Liver (tissue), 9 donors: ENCODE data around the gene OR10A5. TPM values are rescaled to one million over a fixed set of nuclear protein-coding genes. Genes with fewer than 3 reads are reported as not detected.

Experiments
- DNase-seq: peaks from one replicate; pipeline ENCODE4 v3.0.0-alpha.2; 2017; ENCODE audit warnings: low spot score
- H3K27ac ChIP-seq, 2 donors: one replicate each; pipeline ENCODE4 v1.7.0; 2013; ENCODE audit warnings: inconsistent platforms in 2 of 2, low read length in 2 of 2, control low read depth in 1 of 2, low read depth in 1 of 2, mild to moderate bottlenecking in 1 of 2
- H3K27me3 ChIP-seq, 4 donors: one replicate each; pipeline versions ENCODE4 v1.6.1 to v1.7.0; 2013; ENCODE audit warnings: low read length in 3 of 4, inconsistent platforms in 1 of 4, mild to moderate bottlenecking in 1 of 4, moderate library complexity in 1 of 4; ENCODE audit not compliant: control insufficient read depth in 4 of 4, insufficient read depth in 4 of 4
- H3K36me3 ChIP-seq, 4 donors: one replicate each; pipeline versions ENCODE4 v1.6.1 to v1.7.0; 2013; ENCODE audit warnings: low read length in 3 of 4, mild to moderate bottlenecking in 3 of 4, low read depth in 1 of 4, moderate library complexity in 1 of 4; ENCODE audit not compliant: control insufficient read depth in 4 of 4, insufficient read depth in 3 of 4
- H3K4me1 ChIP-seq, 4 donors: one replicate each; pipeline versions ENCODE4 v1.6.1 to v1.7.0; 2013; ENCODE audit warnings: low read length in 3 of 4, mild to moderate bottlenecking in 3 of 4, moderate library complexity in 1 of 4; ENCODE audit not compliant: control insufficient read depth in 4 of 4, insufficient read depth in 4 of 4
- H3K4me3 ChIP-seq, 3 donors: one replicate each; pipeline versions ENCODE4 v1.6.1 to v1.7.0; 2013; ENCODE audit warnings: low read length in 3 of 3, control low read depth in 1 of 3, low read depth in 1 of 3, mild to moderate bottlenecking in 1 of 3
- H3K9ac ChIP-seq, 2 donors: one replicate each; pipeline ENCODE4 v1.7.0; 2013; ENCODE audit warnings: low read length in 2 of 2, mild to moderate bottlenecking in 2 of 2, moderate library complexity in 2 of 2, control low read depth in 1 of 2, low read depth in 1 of 2
- H3K9me3 ChIP-seq, 4 donors: one replicate each; pipeline versions ENCODE4 v1.6.1 to v1.7.0; 2013; ENCODE audit warnings: low read length in 3 of 4; ENCODE audit not compliant: control insufficient read depth in 4 of 4
- CTCF ChIP-seq: fragments of 150-350 bp; IDR thresholded peaks from 2 replicates; pipeline ENCODE4 v1.5.1; 2017; ENCODE audit warnings: improper control_type of control experiment, low read depth, low read length; ENCODE audit not compliant: missing input control
- EGR1 ChIP-seq, 2 donors: IDR thresholded peaks; 2 replicates each; pipeline ENCODE4 v1.6.1; 2016 to 2018; ENCODE audit warnings: antibody characterized with exemption in 2 of 2, low read depth in 2 of 2
- FOXA1 ChIP-seq: IDR thresholded peaks from 2 replicates; pipeline ENCODE4 v1.6.1; 2016; ENCODE audit warnings: antibody characterized with exemption
- HNF4G ChIP-seq: IDR thresholded peaks from 2 replicates; pipeline ENCODE4 v1.6.1; 2016; ENCODE audit warnings: antibody characterized with exemption
- MAX ChIP-seq: IDR thresholded peaks from 2 replicates; pipeline ENCODE4 v1.6.1; 2016; ENCODE audit warnings: antibody characterized with exemption
- NR2F2 ChIP-seq: IDR thresholded peaks from 2 replicates; pipeline ENCODE4 v1.6.1; 2016; ENCODE audit warnings: antibody characterized with exemption
- RAD21 ChIP-seq, 2 donors: IDR thresholded peaks; 2 replicates each; pipeline ENCODE4 v1.6.1; 2016; ENCODE audit warnings: antibody characterized with exemption in 2 of 2, mild to moderate bottlenecking in 2 of 2
- REST ChIP-seq: IDR thresholded peaks from 2 replicates; pipeline ENCODE4 v1.6.1; 2016; ENCODE audit warnings: antibody characterized with exemption, mild to moderate bottlenecking
- RXRA ChIP-seq, 2 donors: IDR thresholded peaks; 2 replicates each; pipeline ENCODE4 v1.6.1; 2017 to 2018; ENCODE audit warnings: antibody characterized with exemption in 2 of 2, mild to moderate bottlenecking in 1 of 2
- SP1 ChIP-seq: IDR thresholded peaks from 2 replicates; pipeline ENCODE4 v1.6.1; 2018; ENCODE audit warnings: antibody characterized with exemption, mild to moderate bottlenecking
- TAF1 ChIP-seq: conservative IDR thresholded peaks from 2 replicates; pipeline ENCODE4 v1.6.1; 2016; ENCODE audit warnings: antibody characterized with exemption, mild to moderate bottlenecking
- YY1 ChIP-seq: IDR thresholded peaks from 2 replicates; pipeline ENCODE4 v1.6.1; 2016; ENCODE audit warnings: antibody characterized with exemption, mild to moderate bottlenecking
- ZBTB33 ChIP-seq: IDR thresholded peaks from 2 replicates; pipeline ENCODE4 v1.6.1; 2016; ENCODE audit warnings: antibody characterized with exemption
- WGBS: extraction: QIAGEN DNeasy Blood & Tissue Kit; methylation state at CpG from one replicate; pipeline ENCODE4 v1.1.7; 2013; 5-methylcytosine and 5-hydroxymethylcytosine counted together
- polyA plus RNA-seq, 2 donors: library from polyadenylated mRNA; stranded (reverse) in 1 of 2; unstranded in 1 of 2; fragments of 200-250 nt in 1 of 2; fragments of >200 nt in 1 of 2; fragmentation: Nextera tagmentation in 1 of 2; extraction: Ambion mirVana in 1 of 2; gene quantifications; one replicate each; pipeline versions ENCODE4 v1.2.1 to v1.2.3, GENCODE V29; 2013 to 2015
- total RNA-seq, 2 donors: library from RNA; depleted of rRNA; stranded (reverse); fragments of >200 nt; gene quantifications; one replicate each; pipeline ENCODE4 v1.2.3, GENCODE V29; 2014
- donor health status: healthy.
- donor health status: healthy.
- donor health status: healthy.
- donor health status: healthy.
- donor health status: healthy.

OR10A5 gene
- total and polyA plus RNA-seq, 4 donors, result not detected

GRCh38 chr11:6825231-6825744, 20.2 kb upstream of the OR10A5 start:
- H3K36me3 ChIP-seq, result no peaks in the 10 kb centered on the region
- H3K4me1 ChIP-seq, result no peaks in the 10 kb centered on the region
- H3K27ac ChIP-seq, result no peak overlapping the region
- no peak for DNase-seq
- 78% methylated on average over 7 of the region's 7 CpGs for WGBS
- TF ChIP-seq YY1 (no peak), HNF4G (no peak), RAD21 (IDR thresholded peaks at IDR 0.05) (no peak), REST (no peak), TAF1 (no peak), EGR1 (IDR thresholded peaks at IDR 0.05; ENCODE audit: low read depth in 2 of 2) (no peak), MAX (no peak), CTCF (no peak), FOXA1 (no peak), NR2F2 (no peak), SP1 (no peak), RXRA (IDR thresholded peaks at IDR 0.05) (no peak), ZBTB33 (no peak)
- peaks cover 0 to 5% (median 0%) of the 10 kb centered on the region in 4 donors for H3K9me3 ChIP-seq
- no peak overlapping the region for H3K4me3 ChIP-seq
- peaks cover 0 to 4% (median 0%) of the 10 kb centered on the region in 4 donors for H3K27me3 ChIP-seq
- H3K9ac ChIP-seq, result no peak overlapping the region

- Histone ChIP-seq H3K9ac (no peak overlapping the region), H3K27ac (no peak overlapping the region), H3K4me1 (no peaks in the 10 kb centered on the region), H3K4me3 (no peak overlapping the region), H3K9me3 (no peaks in the 10 kb centered on the region), H3K27me3 (peaks cover 0 to 7% (median 0%) of the 10 kb centered on the region in 4 donors), H3K36me3 (no peaks in the 10 kb centered on the region)
- 57% methylated on average over 1 of the region's 1 CpG for WGBS
- no peak for TF ChIP-seq REST
- TF ChIP-seq SP1, result no peak
- DNase-seq, result no peak
These were observed 17.4 kb upstream of the OR10A5 start for GRCh38 chr11:6828103-6828502.
